Activated naive CD4-positive, alpha-beta T cell treated with anti-CD3 and anti-CD28 coated beads, Interleukin-2, amount 50 U/mL, for 24 hours (primary cell): ENCODE measurements around the gene CERCAM.

Experiments used
- H3K27ac Mint-ChIP-seq: one replicate; pipeline ENCODE4 v1.8.0; 2021; ENCODE audit warnings: mild to moderate bottlenecking, mixed read lengths
- H3K27me3 Mint-ChIP-seq: one replicate; pipeline ENCODE4 v1.8.0; 2021; ENCODE audit warnings: mixed read lengths
- H3K36me3 Mint-ChIP-seq: one replicate; pipeline ENCODE4 v1.8.0; 2021; ENCODE audit warnings: mixed read lengths
- H3K4me1 Mint-ChIP-seq: one replicate; pipeline ENCODE4 v1.8.0; 2021; ENCODE audit warnings: mixed read lengths
- H3K4me3 Mint-ChIP-seq: one replicate; pipeline ENCODE4 v1.8.0; 2021; ENCODE audit warnings: mild to moderate bottlenecking, mixed read lengths
- H3K9me3 Mint-ChIP-seq: one replicate; pipeline ENCODE4 v1.8.0; 2021; ENCODE audit warnings: mixed read lengths

The CERCAM gene

GRCh38 chr9:128420651-128421481, at the start of gene CERCAM:
CERCAM (plus strand) TSS chr9:128420857; CDS start chr9:128420878, 21 bp downstream.
- peak within 1 kb of the TSS; percentile 85 for H3K4me3 Mint-ChIP-seq
- peak within 1 kb of the TSS; percentile 8 for H3K27ac Mint-ChIP-seq
- H3K36me3 Mint-ChIP-seq = no peaks in the 10 kb centered on the region
- H3K9me3 Mint-ChIP-seq = no peaks in the 10 kb centered on the region
- peaks cover 9% of the 10 kb centered on the region for H3K4me1 Mint-ChIP-seq
- peaks cover 9% of the 10 kb centered on the region for H3K27me3 Mint-ChIP-seq

GRCh38 chr9:128371630-128372117, 49.0 kb upstream of the CERCAM start:
- Mint-ChIP-seq H3K4me1 (peaks cover 38% of the 10 kb centered on the region), H3K9me3 (no peaks in the 10 kb centered on the region), H3K4me3 (peak overlapping the region; percentile 97), H3K27me3 (no peaks in the 10 kb centered on the region), H3K36me3 (peaks cover 10% of the 10 kb centered on the region), H3K27ac (peak overlapping the region; percentile 94)

GRCh38 chr9:128372188-128372641, 48.4 kb upstream of the CERCAM start:
- H3K36me3 Mint-ChIP-seq = peaks cover 10% of the 10 kb centered on the region
- peak overlapping the region; percentile 97 for H3K4me3 Mint-ChIP-seq
- peaks cover 42% of the 10 kb centered on the region for H3K4me1 Mint-ChIP-seq
- H3K27ac Mint-ChIP-seq = peak overlapping the region; percentile 94
- H3K9me3 Mint-ChIP-seq = no peaks in the 10 kb centered on the region
- H3K27me3 Mint-ChIP-seq = no peaks in the 10 kb centered on the region

- H3K4me1 Mint-ChIP-seq = peaks cover 42% of the 10 kb centered on the region
- H3K36me3 Mint-ChIP-seq = peaks cover 10% of the 10 kb centered on the region
- peak overlapping the region; percentile 97 for H3K4me3 Mint-ChIP-seq
- no peaks in the 10 kb centered on the region for H3K27me3 Mint-ChIP-seq
- H3K27ac Mint-ChIP-seq = no peak overlapping the region
- no peaks in the 10 kb centered on the region for H3K9me3 Mint-ChIP-seq
Observed at GRCh38 chr9:128372784-128373183, 47.9 kb upstream of the CERCAM start.

GRCh38 chr9:128374221-128374675, 46.4 kb upstream of the CERCAM start:
- Mint-ChIP-seq H3K27me3 (no peaks in the 10 kb centered on the region), H3K4me1 (peaks cover 44% of the 10 kb centered on the region), H3K4me3 (no peak overlapping the region), H3K27ac (no peak overlapping the region), H3K9me3 (no peaks in the 10 kb centered on the region), H3K36me3 (peaks cover 12% of the 10 kb centered on the region)

- H3K27me3 Mint-ChIP-seq = no peaks in the 10 kb centered on the region
- peaks cover 12% of the 10 kb centered on the region for H3K36me3 Mint-ChIP-seq
- H3K4me1 Mint-ChIP-seq = peaks cover 35% of the 10 kb centered on the region
- no peaks in the 10 kb centered on the region for H3K9me3 Mint-ChIP-seq
- H3K4me3 Mint-ChIP-seq = no peak overlapping the region
- H3K27ac Mint-ChIP-seq = no peak overlapping the region
Observed at GRCh38 chr9:128375865-128376264, 44.8 kb upstream of the CERCAM start.

- H3K27ac Mint-ChIP-seq = no peak overlapping the region
- no peak overlapping the region for H3K4me3 Mint-ChIP-seq
- peaks cover 3% of the 10 kb centered on the region for H3K4me1 Mint-ChIP-seq
- H3K9me3 Mint-ChIP-seq = no peaks in the 10 kb centered on the region
- H3K36me3 Mint-ChIP-seq = peaks cover 6% of the 10 kb centered on the region
- H3K27me3 Mint-ChIP-seq = no peaks in the 10 kb centered on the region
Observed at GRCh38 chr9:128382261-128382660, 38.4 kb upstream of the CERCAM start.

- Mint-ChIP-seq H3K36me3 (peaks cover 6% of the 10 kb centered on the region), H3K9me3 (no peaks in the 10 kb centered on the region), H3K4me1 (peaks cover 3% of the 10 kb centered on the region), H3K27me3 (no peaks in the 10 kb centered on the region), H3K27ac (no peak overlapping the region), H3K4me3 (no peak overlapping the region)
Observed at GRCh38 chr9:128383007-128383753, 37.5 kb upstream of the CERCAM start.

GRCh38 chr9:128383791-128384190, 36.9 kb upstream of the CERCAM start:
- Mint-ChIP-seq H3K9me3 (no peaks in the 10 kb centered on the region), H3K4me3 (no peak overlapping the region), H3K27ac (no peak overlapping the region), H3K27me3 (no peaks in the 10 kb centered on the region), H3K36me3 (peaks cover 6% of the 10 kb centered on the region), H3K4me1 (peaks cover 2% of the 10 kb centered on the region)

- Mint-ChIP-seq H3K36me3 (peaks cover 6% of the 10 kb centered on the region), H3K4me1 (no peaks in the 10 kb centered on the region), H3K4me3 (no peak overlapping the region), H3K27ac (no peak overlapping the region), H3K9me3 (no peaks in the 10 kb centered on the region), H3K27me3 (no peaks in the 10 kb centered on the region)
Observed at GRCh38 chr9:128384801-128385495, 35.7 kb upstream of the CERCAM start.

GRCh38 chr9:128385496-128386460, 34.9 kb upstream of the CERCAM start:
- H3K9me3 Mint-ChIP-seq = no peaks in the 10 kb centered on the region

GRCh38 chr9:128388150-128388549, 32.5 kb upstream of the CERCAM start:
- Mint-ChIP-seq H3K27me3 (no peaks in the 10 kb centered on the region), H3K27ac (no peak overlapping the region), H3K9me3 (no peaks in the 10 kb centered on the region), H3K36me3 (peaks cover 16% of the 10 kb centered on the region), H3K4me1 (no peaks in the 10 kb centered on the region), H3K4me3 (no peak overlapping the region)

More at GRCh38 chr9:128385496-128386460, 34.9 kb upstream of the CERCAM start:
- H3K4me3 Mint-ChIP-seq = no peak overlapping the region
- H3K4me1 Mint-ChIP-seq = no peaks in the 10 kb centered on the region
- no peak overlapping the region for H3K27ac Mint-ChIP-seq
- H3K27me3 Mint-ChIP-seq = no peaks in the 10 kb centered on the region
- H3K36me3 Mint-ChIP-seq = peaks cover 6% of the 10 kb centered on the region

- H3K27me3 Mint-ChIP-seq = no peaks in the 10 kb centered on the region
- H3K9me3 Mint-ChIP-seq = no peaks in the 10 kb centered on the region
- no peaks in the 10 kb centered on the region for H3K4me1 Mint-ChIP-seq
- H3K36me3 Mint-ChIP-seq = peaks cover 14% of the 10 kb centered on the region
- no peak overlapping the region for H3K27ac Mint-ChIP-seq
- no peak overlapping the region for H3K4me3 Mint-ChIP-seq
Observed at GRCh38 chr9:128389395-128390149, 31.1 kb upstream of the CERCAM start.
